Ishikawa (cell line): ENCODE results near the gene CDK11B.
"Not testable (repeated sequence)": the region's sequence is repeated elsewhere in the genome, so short reads cannot be mapped to it uniquely, and the experiment has no call there.

Experiments used
- CREB1 ChIP-seq: IDR thresholded peaks from 2 replicates; pipeline ENCODE4 v1.6.1; 2012; ENCODE audit warnings: low read depth
- EGR1 ChIP-seq: IDR thresholded peaks from 2 replicates; pipeline ENCODE4 v1.6.1; 2012
- RAD21 ChIP-seq: IDR thresholded peaks from 2 replicates; pipeline ENCODE4 v1.6.1; 2012; ENCODE audit warnings: low read depth
- TAF1 ChIP-seq: IDR thresholded peaks from 2 replicates; pipeline ENCODE4 v1.6.1; 2012; ENCODE audit warnings: low read depth, mild to moderate bottlenecking
- TEAD4 ChIP-seq: IDR thresholded peaks from 2 replicates; pipeline ENCODE4 v1.6.1; 2012
- ZBTB7A ChIP-seq: IDR thresholded peaks from 2 replicates; pipeline ENCODE4 v1.6.1; 2012; ENCODE audit warnings: low read depth
- TF ChIP-seq, protein P1 (sequence below): IDR thresholded peaks from 2 replicates; pipeline ENCODE4 v1.6.1; 2012
- TF ChIP-seq, protein P2 (sequence below): IDR thresholded peaks from 2 replicates; pipeline ENCODE4 v1.6.1; 2012; ENCODE audit warnings: low read depth, mild to moderate bottlenecking

DNA sequence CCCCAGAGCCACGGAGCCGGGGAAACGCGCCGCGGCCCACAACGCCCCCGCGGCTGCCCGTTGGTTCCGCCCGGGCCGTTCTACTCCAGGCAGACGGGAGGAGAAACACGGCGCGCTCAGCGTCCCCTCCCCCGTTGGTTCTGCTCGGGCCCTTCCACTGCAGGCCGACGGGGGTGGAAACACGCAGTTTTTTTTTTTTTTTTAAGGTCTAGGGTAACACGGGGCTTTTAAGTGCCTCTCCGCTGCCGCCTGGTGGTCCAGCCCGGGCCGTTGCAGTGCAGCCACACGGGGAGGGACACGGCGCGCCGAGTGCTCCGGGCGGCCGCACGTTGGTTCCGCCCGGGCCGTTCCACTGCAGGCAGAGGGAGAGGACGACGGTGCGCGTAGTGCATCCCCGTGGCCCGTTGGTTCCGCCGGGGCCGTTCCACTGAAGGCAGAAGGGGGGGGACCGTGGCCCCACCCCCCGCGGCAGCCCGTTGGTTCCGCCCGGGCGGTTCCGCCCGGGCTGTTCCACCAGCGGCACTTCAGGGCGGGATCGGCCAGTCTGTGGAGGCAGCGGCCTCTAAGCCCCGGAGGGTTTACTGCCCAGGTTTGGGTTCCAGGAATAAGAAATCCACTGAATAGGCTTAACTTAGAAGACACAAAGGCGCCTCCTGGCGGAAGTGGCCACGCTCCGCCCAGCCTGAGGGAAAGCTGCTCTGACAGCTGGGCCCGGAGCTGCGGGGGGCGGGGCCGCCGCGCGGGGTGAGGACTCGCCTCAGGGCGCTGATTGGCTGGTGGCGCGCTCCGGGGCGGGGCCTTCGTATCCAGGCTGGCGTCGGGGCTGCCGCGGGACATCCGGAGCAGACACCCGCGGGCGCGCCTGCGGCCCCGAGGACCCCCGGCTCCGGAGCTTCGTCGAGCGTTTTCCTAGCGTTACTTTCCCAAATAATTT, 34.2 kb upstream of the CDK11B start, which contains the start of gene SLC35E2B:
- not testable (repeated sequence) for TF ChIP-seq RAD21, ZBTB7A, TEAD4, CREB1, TAF1
- TF ChIP-seq, protein P1, sequence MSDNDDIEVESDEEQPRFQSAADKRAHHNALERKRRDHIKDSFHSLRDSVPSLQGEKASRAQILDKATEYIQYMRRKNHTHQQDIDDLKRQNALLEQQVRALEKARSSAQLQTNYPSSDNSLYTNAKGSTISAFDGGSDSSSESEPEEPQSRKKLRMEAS = peak; percentile 59
- TF ChIP-seq EGR1 = peak; percentile 46; the same call in 1 of the 2 replicates
- TF ChIP-seq, protein P2, sequence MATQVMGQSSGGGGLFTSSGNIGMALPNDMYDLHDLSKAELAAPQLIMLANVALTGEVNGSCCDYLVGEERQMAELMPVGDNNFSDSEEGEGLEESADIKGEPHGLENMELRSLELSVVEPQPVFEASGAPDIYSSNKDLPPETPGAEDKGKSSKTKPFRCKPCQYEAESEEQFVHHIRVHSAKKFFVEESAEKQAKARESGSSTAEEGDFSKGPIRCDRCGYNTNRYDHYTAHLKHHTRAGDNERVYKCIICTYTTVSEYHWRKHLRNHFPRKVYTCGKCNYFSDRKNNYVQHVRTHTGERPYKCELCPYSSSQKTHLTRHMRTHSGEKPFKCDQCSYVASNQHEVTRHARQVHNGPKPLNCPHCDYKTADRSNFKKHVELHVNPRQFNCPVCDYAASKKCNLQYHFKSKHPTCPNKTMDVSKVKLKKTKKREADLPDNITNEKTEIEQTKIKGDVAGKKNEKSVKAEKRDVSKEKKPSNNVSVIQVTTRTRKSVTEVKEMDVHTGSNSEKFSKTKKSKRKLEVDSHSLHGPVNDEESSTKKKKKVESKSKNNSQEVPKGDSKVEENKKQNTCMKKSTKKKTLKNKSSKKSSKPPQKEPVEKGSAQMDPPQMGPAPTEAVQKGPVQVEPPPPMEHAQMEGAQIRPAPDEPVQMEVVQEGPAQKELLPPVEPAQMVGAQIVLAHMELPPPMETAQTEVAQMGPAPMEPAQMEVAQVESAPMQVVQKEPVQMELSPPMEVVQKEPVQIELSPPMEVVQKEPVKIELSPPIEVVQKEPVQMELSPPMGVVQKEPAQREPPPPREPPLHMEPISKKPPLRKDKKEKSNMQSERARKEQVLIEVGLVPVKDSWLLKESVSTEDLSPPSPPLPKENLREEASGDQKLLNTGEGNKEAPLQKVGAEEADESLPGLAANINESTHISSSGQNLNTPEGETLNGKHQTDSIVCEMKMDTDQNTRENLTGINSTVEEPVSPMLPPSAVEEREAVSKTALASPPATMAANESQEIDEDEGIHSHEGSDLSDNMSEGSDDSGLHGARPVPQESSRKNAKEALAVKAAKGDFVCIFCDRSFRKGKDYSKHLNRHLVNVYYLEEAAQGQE = not testable (repeated sequence)
